Adrenal gland (tissue), 12 donors: ENCODE results near the gene WWOX. TPM values are rescaled to one million over a fixed set of nuclear protein-coding genes. Genes with fewer than 3 reads are reported as not detected.

Source experiments
- DNase-seq, 7 donors: peaks; one replicate each; pipeline ENCODE4 v3.0.0-alpha.2; 2019 to 2020
- H3K27ac ChIP-seq, 5 donors: fragments of 200-600 bp; sonication (generic) in 4 of 5; 1 replicate in 3 of 5; 2 replicates in 2 of 5; pipeline versions ENCODE4 v1.5.1 to v1.8.0; 2016 to 2020; ENCODE audit warnings: mild to moderate bottlenecking in 1 of 5
- H3K27me3 ChIP-seq: fragments of 200-600 bp; 2 replicates; pipeline ENCODE4 v1.8.0; 2021
- H3K36me3 ChIP-seq, 2 donors: fragments of 200-600 bp; replicated peaks in 1 of 2; 1 replicate in 1 of 2; 2 replicates in 1 of 2; pipeline versions ENCODE4 v1.5.1 to v1.8.0; 2018 to 2022
- H3K4me1 ChIP-seq, 2 donors: fragments of 200-600 bp; replicated peaks in 1 of 2; 1 replicate in 1 of 2; 2 replicates in 1 of 2; pipeline versions ENCODE4 v1.5.1 to v1.8.0; 2018 to 2021
- H3K4me3 ChIP-seq, 4 donors: fragments of 200-600 bp; sonication (generic) in 3 of 4; one replicate each; pipeline ENCODE4 v1.5.1; 2016 to 2018
- H3K9me3 ChIP-seq, 3 donors: fragments of 200-600 bp; sonication (generic) in 1 of 3; replicated peaks in 1 of 3; 1 replicate in 2 of 3; 2 replicates in 1 of 3; pipeline versions ENCODE4 v1.5.1 to v1.8.0; 2016 to 2021
- POLR2A ChIP-seq, 2 donors: fragments of 450-650 bp; IDR thresholded peaks; one replicate each; pipeline ENCODE4 v1.6.1; 2017; ENCODE audit warnings: antibody characterized with exemption in 2 of 2, mild to moderate bottlenecking in 2 of 2, moderate library complexity in 1 of 2
- WGBS, 4 donors: extraction: QIAGEN DNeasy Blood & Tissue Kit in 2 of 4; methylation state at CpG; one replicate each; pipeline versions ENCODE4 v1.1.5 to v1.1.7; 2013 to 2017; 5-methylcytosine and 5-hydroxymethylcytosine counted together
- intact Hi-C, 2 donors: fragments of 100-400 bp; cut with DNase I; formaldehyde crosslinking; loops; one replicate each; pipeline versions ENCODE4 v1.14.1 to v1.15.0; 2022 to 2023
- polyA plus RNA-seq, 3 donors: library from polyadenylated mRNA; stranded (reverse); fragments of 200-250 nt in 2 of 3; fragments of 350-450 nt in 1 of 3; fragmentation: Illumina TruSeq in 1 of 3; extraction: RNeasy Lipid Tissue Mini Kit (QIAGEN cat#74804) in 1 of 3; gene quantifications; one replicate each; pipeline ENCODE4 v1.2.3, GENCODE V29; 2013 to 2014
- total RNA-seq, 9 donors: library from RNA; depleted of rRNA in 4 of 9; stranded (reverse); fragments of >200 nt in 4 of 9; fragments of 120-200 nt in 1 of 9; fragmentation: NEBNext Ultra II Directional in 1 of 9; extraction: Animal tissue kit (Norgen Biotek cat#: 25700) in 1 of 9; gene quantifications; one replicate each; pipeline versions ENCODE4 v1.1.0 to v1.2.4, GENCODE V29; 2013 to 2023
- TF ChIP-seq, protein P1 (sequence below), 6 experiments: fragments of 450-650 bp in 4 of 6; fragments of 200-600 bp in 2 of 6; sonication (generic) in 1 of 6; IDR thresholded peaks; 1 replicate in 5 of 6; 2 replicates in 1 of 6; pipeline versions ENCODE4 v1.5.1 to v1.8.0; 2016 to 2021; ENCODE audit warnings: antibody characterized with exemption in 6 of 6, mild to moderate bottlenecking in 2 of 6, moderate library complexity in 1 of 6
- donor health status: healthy with polysubstance abuse.
- donor health status: Bipolar disorder and iron deficiency.
- donor health status: DM: yes; HTN: yes; CAD: no.
- donor health status: DM: no; HTN: no; CAD: no.
- donor health status: DM: no; HTN: no; CAD: no.
- donor health status: DM: yes; HTN: yes; CAD: no.

The WWOX gene
- total and polyA plus RNA-seq, 12 donors = 11.8 to 74.6 (median 20.5) TPM

DNA sequence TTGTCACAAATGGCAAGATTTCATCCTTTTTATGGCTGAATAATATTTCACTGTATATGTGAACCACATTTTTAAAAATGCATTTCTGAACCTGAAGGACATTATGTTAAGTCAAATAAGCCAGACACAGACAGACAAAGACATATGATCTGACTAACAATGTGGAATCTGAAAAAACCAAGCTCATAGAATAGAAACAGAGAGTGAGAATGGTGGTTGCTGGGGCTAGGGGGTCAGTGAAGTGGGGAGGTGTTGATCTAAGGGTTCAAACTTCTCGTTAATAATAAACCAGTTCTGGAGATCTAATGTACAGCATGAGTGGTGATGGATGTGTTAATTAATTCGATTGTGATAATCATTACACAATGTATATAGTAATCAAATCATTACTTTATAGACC lies 475.1 kb downstream of the WWOX start:
- Histone ChIP-seq H3K27ac (no peak overlapping the region), H3K27me3 (no peaks in the 10 kb centered on the region), H3K4me1 (no peaks in the 10 kb centered on the region), H3K9me3 (no peaks in the 10 kb centered on the region), H3K36me3 (no peaks in the 10 kb centered on the region), H3K4me3 (no peak overlapping the region)
- DNase-seq = no peak
- TF ChIP-seq, protein P1, sequence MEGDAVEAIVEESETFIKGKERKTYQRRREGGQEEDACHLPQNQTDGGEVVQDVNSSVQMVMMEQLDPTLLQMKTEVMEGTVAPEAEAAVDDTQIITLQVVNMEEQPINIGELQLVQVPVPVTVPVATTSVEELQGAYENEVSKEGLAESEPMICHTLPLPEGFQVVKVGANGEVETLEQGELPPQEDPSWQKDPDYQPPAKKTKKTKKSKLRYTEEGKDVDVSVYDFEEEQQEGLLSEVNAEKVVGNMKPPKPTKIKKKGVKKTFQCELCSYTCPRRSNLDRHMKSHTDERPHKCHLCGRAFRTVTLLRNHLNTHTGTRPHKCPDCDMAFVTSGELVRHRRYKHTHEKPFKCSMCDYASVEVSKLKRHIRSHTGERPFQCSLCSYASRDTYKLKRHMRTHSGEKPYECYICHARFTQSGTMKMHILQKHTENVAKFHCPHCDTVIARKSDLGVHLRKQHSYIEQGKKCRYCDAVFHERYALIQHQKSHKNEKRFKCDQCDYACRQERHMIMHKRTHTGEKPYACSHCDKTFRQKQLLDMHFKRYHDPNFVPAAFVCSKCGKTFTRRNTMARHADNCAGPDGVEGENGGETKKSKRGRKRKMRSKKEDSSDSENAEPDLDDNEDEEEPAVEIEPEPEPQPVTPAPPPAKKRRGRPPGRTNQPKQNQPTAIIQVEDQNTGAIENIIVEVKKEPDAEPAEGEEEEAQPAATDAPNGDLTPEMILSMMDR (IDR thresholded peaks at IDR 0.05) = no peak
- TF ChIP-seq POLR2A (IDR thresholded peaks at IDR 0.05) = no peak
- intact Hi-C loops = no loop called here
- 91 to 100% (median 93%) methylated on average over 2 of the region's 2 CpGs for WGBS, 4 donors

DNA sequence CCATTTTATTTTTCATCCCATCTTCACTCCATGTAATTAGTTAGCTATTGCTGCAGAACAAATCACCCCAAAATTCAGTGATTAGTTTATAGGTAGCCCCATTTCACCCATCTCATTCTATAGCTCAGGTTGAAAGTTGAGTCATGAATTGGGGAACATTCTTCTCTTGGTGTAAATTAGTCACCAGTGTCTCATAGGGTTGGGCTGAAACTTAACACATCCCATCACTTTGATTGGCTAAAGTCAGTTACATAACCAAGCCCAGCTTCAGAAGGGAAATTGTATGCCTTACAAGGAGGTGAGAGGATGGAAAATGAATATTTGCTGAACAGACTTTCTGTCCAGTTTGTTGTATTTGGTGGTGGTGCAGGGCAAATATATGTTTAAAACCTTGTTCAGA lies 477.5 kb downstream of the WWOX start:
- Histone ChIP-seq H3K4me1 (no peaks in the 10 kb centered on the region), H3K4me3 (no peak overlapping the region), H3K9me3 (no peaks in the 10 kb centered on the region), H3K36me3 (no peaks in the 10 kb centered on the region), H3K27ac (no peak overlapping the region), H3K27me3 (no peaks in the 10 kb centered on the region)
- no peak for TF ChIP-seq POLR2A (IDR thresholded peaks at IDR 0.05)
- TF ChIP-seq, protein P1 (IDR thresholded peaks at IDR 0.05) = no peak
- intact Hi-C loops = no loop called here
- no peak for DNase-seq

DNA sequence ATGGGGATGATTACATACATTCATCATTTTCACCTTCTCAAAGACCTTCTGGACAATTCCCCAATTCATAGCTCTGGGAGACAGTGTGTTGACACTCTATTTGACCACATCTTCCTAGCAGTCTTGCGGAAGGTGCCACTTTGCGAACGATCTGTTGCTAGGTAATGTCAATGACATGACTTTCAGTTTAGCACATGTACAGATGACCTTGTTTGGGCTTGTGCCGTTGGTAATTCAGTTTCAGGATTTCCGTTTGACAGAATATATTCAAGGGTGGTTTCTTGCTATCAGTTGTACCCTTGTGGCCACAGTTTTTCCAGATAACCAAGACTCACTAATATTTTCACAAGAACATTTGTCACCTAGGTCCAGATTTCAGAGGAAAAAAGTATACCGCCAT lies 478.2 kb downstream of the WWOX start:
- WGBS, 4 donors = 78 to 84% (median 82%) methylated on average over 6 of the region's 6 CpGs
- Histone ChIP-seq H3K4me3 (no peak overlapping the region), H3K27me3 (no peaks in the 10 kb centered on the region), H3K36me3 (no peaks in the 10 kb centered on the region), H3K4me1 (no peaks in the 10 kb centered on the region), H3K9me3 (no peaks in the 10 kb centered on the region), H3K27ac (no peak overlapping the region)
- TF ChIP-seq, protein P1 (IDR thresholded peaks at IDR 0.05) = no peak
- no peak for TF ChIP-seq POLR2A (IDR thresholded peaks at IDR 0.05)
- intact Hi-C loops = no loop called here
- DNase-seq = no peak

DNA sequence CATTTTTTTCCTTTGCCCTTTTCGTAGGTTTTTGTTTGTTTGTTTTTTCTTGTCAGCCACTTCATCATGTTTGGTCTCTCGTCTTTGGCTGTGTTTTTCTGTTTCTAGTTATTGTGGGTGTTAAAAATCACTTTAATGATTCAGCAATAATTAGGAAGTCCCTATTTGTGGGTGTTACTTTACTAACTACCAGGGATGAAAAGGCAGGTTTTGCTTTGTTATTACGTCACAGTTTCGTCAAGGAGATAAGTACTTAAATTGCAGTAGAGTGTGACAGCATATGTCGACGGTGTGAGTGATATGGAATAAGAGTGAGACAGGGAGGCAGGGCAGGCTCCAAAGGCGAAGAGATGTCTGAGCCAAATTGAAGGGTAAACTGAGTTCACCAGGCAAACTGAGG lies 479.6 kb downstream of the WWOX start:
- Histone ChIP-seq H3K4me3 (no peak overlapping the region), H3K27me3 (no peaks in the 10 kb centered on the region), H3K36me3 (no peaks in the 10 kb centered on the region), H3K27ac (no peak overlapping the region), H3K4me1 (no peaks in the 10 kb centered on the region), H3K9me3 (no peaks in the 10 kb centered on the region)
- no peak for DNase-seq
- TF ChIP-seq POLR2A (IDR thresholded peaks at IDR 0.05) = no peak
- TF ChIP-seq, protein P1 (IDR thresholded peaks at IDR 0.05) = no peak
- WGBS, 4 donors = 83 to 91% (median 87%) methylated on average over 7 of the region's 7 CpGs
- intact Hi-C loops = no loop called here
